ENCODE results near the gene VMP1. TPM values are rescaled to one million over a fixed set of nuclear protein-coding genes. Genes with fewer than 3 reads are reported as not detected.

VMP1 gene
- total and polyA plus RNA-seq, 2 of the 13 experiments (the other 11 are each of a cell fraction or from before 2014, with no cell fraction given): 186 to 271 TPM

- no peaks in the 10 kb centered on the region for H3K79me2 ChIP-seq (ENCODE audit: insufficient read depth, low read length)
- WGBS (ENCODE audit: low lambda C conversion rate): 98% methylated on average over 6 of the region's 6 CpGs
- peaks cover 17% of the 10 kb centered on the region for H3K4me1 ChIP-seq (ENCODE audit: insufficient read depth, low read length)
- no peak overlapping the region for H3K9ac ChIP-seq (ENCODE audit: insufficient read depth, low read depth, low read length)
- no peak overlapping the region for H3K27ac ChIP-seq (ENCODE audit: extremely low read length, insufficient read depth, low read length)
- ChIA-PET CTCF (ENCODE audit: low intra/inter-chr PET ratio, low total read pairs) (no interaction called here), POLR2A (no interaction called here)
- no peaks in the 10 kb centered on the region for H3K9me3 ChIP-seq (ENCODE audit: low read length)
- no peak overlapping the region for H2AFZ ChIP-seq (ENCODE audit: low read length)
- in situ Hi-C loops (cut with HindIII; ENCODE audit: extremely low pct_ligation_motif_present, low pct_unique_long_range_greater_than_20kb): no loop called here
- no peaks in the 10 kb centered on the region for H4K20me1 ChIP-seq (ENCODE audit: insufficient read depth, low read length)
- ATAC-seq (no peak), FAIRE-seq (no peak), DNase-seq (ENCODE audit: low spot score) (no peak)
- H3K4me3 ChIP-seq (replicated peaks in 1 of 3; ENCODE audit: insufficient read depth in 1 of 3, low read depth in 2 of 3, low read length in 3 of 3): no peak overlapping the region
- no peak for TF ChIP-seq RXRB (CRISPR knock-in tag; IDR thresholded peaks at IDR 0.05; ENCODE audit: borderline replicate concordance)
- TF ChIP-seq NFE2L1 (CRISPR knock-in tag; IDR thresholded peaks at IDR 0.05; ENCODE audit: borderline replicate concordance): no peak
- no peak for TF ChIP-seq FOXP1 (IDR thresholded peaks at IDR 0.05)
- TF ChIP-seq FOXP1 (CRISPR knock-in tag; IDR thresholded peaks at IDR 0.05): no peak
- no peak for TF ChIP-seq ZNF20 (CRISPR knock-in tag; IDR thresholded peaks at IDR 0.05)
- H3K36me3 ChIP-seq (replicated peaks in 1 of 2; ENCODE audit: control insufficient read depth in 1 of 2, insufficient read depth in 2 of 2, low read length in 2 of 2): peaks cover 0 to 4% of the 10 kb centered on the region in 2 experiments; a peak in 1 of 5 replicates
- H3K4me2 ChIP-seq (ENCODE audit: low read depth, low read length): no peak overlapping the region
- intact Hi-C loops (cut with micrococcal nuclease; ENCODE audit: unreplicated experiment): no loop called here
- BruUV-seq (replicated peaks): no TSS peak
- no peaks in the 10 kb centered on the region for H3K27me3 ChIP-seq (ENCODE audit: control insufficient read depth in 1 of 2, insufficient read depth in 2 of 2, low read length in 2 of 2)
Measured at GRCh38 chr17:59800530-59800942, 93.1 kb downstream of the VMP1 start.

DNA sequence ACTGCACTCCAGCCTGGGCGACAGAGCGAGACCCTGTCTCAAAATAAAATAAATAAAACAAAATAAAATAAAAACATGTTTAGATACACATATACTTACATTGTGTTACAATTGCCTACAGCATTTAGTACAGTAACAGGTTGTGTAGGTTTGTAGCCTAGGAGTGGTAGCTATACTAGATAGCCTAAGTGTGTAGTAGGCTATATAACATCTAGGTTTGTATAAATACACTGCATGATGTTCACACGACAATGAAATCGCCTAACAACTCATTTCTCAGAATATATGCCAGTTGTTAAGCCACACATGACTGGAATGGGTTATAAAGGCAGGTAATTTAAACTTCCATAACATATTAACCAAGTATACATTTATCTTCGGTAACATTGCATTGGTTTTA is 94.7 kb downstream of the VMP1 start:
- BruUV-seq (replicated peaks): no TSS peak
- intact Hi-C loops (cut with micrococcal nuclease; ENCODE audit: unreplicated experiment) (loop anchor here (2.0 kb wide), 1 partner anchor 15 kb away; no protein-coding TSS in a partner anchor), in situ Hi-C loops (cut with HindIII; ENCODE audit: extremely low pct_ligation_motif_present, low pct_unique_long_range_greater_than_20kb) (no loop called here)
- H3K9ac ChIP-seq (ENCODE audit: insufficient read depth, low read depth, low read length): no peak overlapping the region
- peaks cover 0 to 4% of the 10 kb centered on the region in 2 experiments; a peak in 1 of 5 replicates for H3K36me3 ChIP-seq (replicated peaks in 1 of 2; ENCODE audit: control insufficient read depth in 1 of 2, insufficient read depth in 2 of 2, low read length in 2 of 2)
- no peak overlapping the region for H3K4me3 ChIP-seq (replicated peaks in 1 of 3; ENCODE audit: insufficient read depth in 1 of 3, low read depth in 2 of 3, low read length in 3 of 3)
- no peaks in the 10 kb centered on the region for H3K9me3 ChIP-seq (ENCODE audit: low read length)
- POLR2A ChIA-PET: interaction anchor here (1.0 to 2.0 kb wide), 3 partner anchors 15 to 39 kb away, joined by 3 to 11 read pairs (median 9); no protein-coding TSS in a partner anchor
- H3K27me3 ChIP-seq (ENCODE audit: control insufficient read depth in 1 of 2, insufficient read depth in 2 of 2, low read length in 2 of 2): no peaks in the 10 kb centered on the region; a peak in 1 of 5 replicates
- FAIRE-seq (no peak), ATAC-seq (no peak), DNase-seq (ENCODE audit: low spot score) (no peak)
- peak overlapping the region; percentile 54 for H3K27ac ChIP-seq (ENCODE audit: extremely low read length, insufficient read depth, low read length)
- H3K4me2 ChIP-seq (ENCODE audit: low read depth, low read length): no peak overlapping the region
- no peaks in the 10 kb centered on the region for H4K20me1 ChIP-seq (ENCODE audit: insufficient read depth, low read length)
- WGBS (ENCODE audit: low lambda C conversion rate): 95% methylated on average over 5 of the region's 5 CpGs
- H2AFZ ChIP-seq (ENCODE audit: low read length): no peak overlapping the region
- H3K79me2 ChIP-seq (ENCODE audit: insufficient read depth, low read length): no peaks in the 10 kb centered on the region
- CTCF ChIA-PET (ENCODE audit: low intra/inter-chr PET ratio, low total read pairs): no interaction called here
- H3K4me1 ChIP-seq (ENCODE audit: insufficient read depth, low read length): peaks cover 17% of the 10 kb centered on the region
- TF ChIP-seq, protein P1, sequence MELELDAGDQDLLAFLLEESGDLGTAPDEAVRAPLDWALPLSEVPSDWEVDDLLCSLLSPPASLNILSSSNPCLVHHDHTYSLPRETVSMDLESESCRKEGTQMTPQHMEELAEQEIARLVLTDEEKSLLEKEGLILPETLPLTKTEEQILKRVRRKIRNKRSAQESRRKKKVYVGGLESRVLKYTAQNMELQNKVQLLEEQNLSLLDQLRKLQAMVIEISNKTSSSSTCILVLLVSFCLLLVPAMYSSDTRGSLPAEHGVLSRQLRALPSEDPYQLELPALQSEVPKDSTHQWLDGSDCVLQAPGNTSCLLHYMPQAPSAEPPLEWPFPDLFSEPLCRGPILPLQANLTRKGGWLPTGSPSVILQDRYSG (CRISPR knock-in tag; IDR thresholded peaks at IDR 0.05): no peak
- TF ChIP-seq ZNF761 (CRISPR knock-in tag; conservative IDR thresholded peaks at IDR 0.05): no peak
- TF ChIP-seq, protein P2, sequence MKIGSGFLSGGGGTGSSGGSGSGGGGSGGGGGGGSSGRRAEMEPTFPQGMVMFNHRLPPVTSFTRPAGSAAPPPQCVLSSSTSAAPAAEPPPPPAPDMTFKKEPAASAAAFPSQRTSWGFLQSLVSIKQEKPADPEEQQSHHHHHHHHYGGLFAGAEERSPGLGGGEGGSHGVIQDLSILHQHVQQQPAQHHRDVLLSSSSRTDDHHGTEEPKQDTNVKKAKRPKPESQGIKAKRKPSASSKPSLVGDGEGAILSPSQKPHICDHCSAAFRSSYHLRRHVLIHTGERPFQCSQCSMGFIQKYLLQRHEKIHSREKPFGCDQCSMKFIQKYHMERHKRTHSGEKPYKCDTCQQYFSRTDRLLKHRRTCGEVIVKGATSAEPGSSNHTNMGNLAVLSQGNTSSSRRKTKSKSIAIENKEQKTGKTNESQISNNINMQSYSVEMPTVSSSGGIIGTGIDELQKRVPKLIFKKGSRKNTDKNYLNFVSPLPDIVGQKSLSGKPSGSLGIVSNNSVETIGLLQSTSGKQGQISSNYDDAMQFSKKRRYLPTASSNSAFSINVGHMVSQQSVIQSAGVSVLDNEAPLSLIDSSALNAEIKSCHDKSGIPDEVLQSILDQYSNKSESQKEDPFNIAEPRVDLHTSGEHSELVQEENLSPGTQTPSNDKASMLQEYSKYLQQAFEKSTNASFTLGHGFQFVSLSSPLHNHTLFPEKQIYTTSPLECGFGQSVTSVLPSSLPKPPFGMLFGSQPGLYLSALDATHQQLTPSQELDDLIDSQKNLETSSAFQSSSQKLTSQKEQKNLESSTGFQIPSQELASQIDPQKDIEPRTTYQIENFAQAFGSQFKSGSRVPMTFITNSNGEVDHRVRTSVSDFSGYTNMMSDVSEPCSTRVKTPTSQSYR (CRISPR knock-in tag; IDR thresholded peaks at IDR 0.05; ENCODE audit: borderline replicate concordance): no peak
- TF ChIP-seq ZNF337 (CRISPR knock-in tag; IDR thresholded peaks at IDR 0.05; ENCODE audit: borderline replicate concordance, low read depth): no peak
- TF ChIP-seq HNRNPUL1 (IDR thresholded peaks at IDR 0.05; ENCODE audit: low read depth, low read length): no peak
- TF ChIP-seq TEAD3 (CRISPR knock-in tag; optimal IDR thresholded peaks at IDR 0.05; ENCODE audit: borderline replicate concordance): no peak
- no peak for TF ChIP-seq ZNF709 (CRISPR knock-in tag; IDR thresholded peaks at IDR 0.05)
- TF ChIP-seq ZNF124 (CRISPR knock-in tag; IDR thresholded peaks at IDR 0.05): no peak
- 0 out of 2 replicates have a peak, but pooled peaks have one; percentile 12 for TF ChIP-seq ZNF878 (CRISPR knock-in tag; IDR thresholded peaks at IDR 0.05)
- TF ChIP-seq ZBTB1 (CRISPR knock-in tag; IDR thresholded peaks at IDR 0.05; ENCODE audit: borderline replicate concordance): no peak
- no peak for TF ChIP-seq NR0B2 (CRISPR knock-in tag; IDR thresholded peaks at IDR 0.05)
